ENCODE data around the gene SCYGR8. TPM values are rescaled to one million over a fixed set of nuclear protein-coding genes. Genes with fewer than 3 reads are reported as not detected.

The SCYGR8 gene
- polyA plus RNA-seq, 1 donor from 2014 or later, result not detected

DNA sequence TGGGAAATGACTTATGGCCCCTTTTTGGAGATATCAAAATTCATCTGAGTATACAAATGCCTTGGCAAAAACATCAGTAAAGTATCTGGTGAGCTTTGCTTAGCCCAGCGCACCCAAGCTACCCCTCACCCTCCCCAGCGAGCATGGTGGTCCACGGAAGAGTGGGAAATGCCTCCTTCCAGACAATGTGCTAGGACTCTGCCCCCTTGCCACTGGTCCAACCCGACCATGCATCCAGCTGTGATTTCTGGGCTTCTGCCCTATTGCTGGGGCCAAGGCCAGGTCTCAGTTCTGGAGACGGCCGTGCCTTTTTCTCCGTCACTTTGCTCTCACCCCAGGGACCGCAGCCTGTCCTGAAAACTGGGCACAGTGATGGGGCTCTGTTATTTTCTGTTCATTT is 36.1 kb downstream of the SCYGR8 start:
- no peaks in the 10 kb centered on the region for H3K27me3 ChIP-seq (ENCODE audit: insufficient read depth, low read depth, low read length)
- no peak overlapping the region for H3K27ac ChIP-seq (ENCODE audit: low read length)
- no peaks in the 10 kb centered on the region for H3K9me3 ChIP-seq (ENCODE audit: low read length)
- no peaks in the 10 kb centered on the region for H4K20me1 ChIP-seq (ENCODE audit: insufficient read depth)
- H3K9me2 ChIP-seq (ENCODE audit: insufficient read depth, low read length), result no peaks in the 10 kb centered on the region
- H3K9ac ChIP-seq (ENCODE audit: low read length), result no peak overlapping the region
- H3K4me2 ChIP-seq (ENCODE audit: low read length), result no peak overlapping the region
- no peak overlapping the region for H2AFZ ChIP-seq (ENCODE audit: low read depth, low read length)
- TF ChIP-seq TAF1 (IDR thresholded peaks at IDR 0.05; ENCODE audit: low read depth) (no peak), SMC3 (conservative IDR thresholded peaks at IDR 0.05; ENCODE audit: poor library complexity) (no peak), EZH2 (IDR thresholded peaks at IDR 0.05; ENCODE audit: borderline replicate concordance, insufficient read depth, low read length, poor library complexity, severe bottlenecking) (no peak), RAD21 (conservative IDR thresholded peaks at IDR 0.05) (no peak), MXI1 (conservative IDR thresholded peaks at IDR 0.05; ENCODE audit: poor library complexity, severe bottlenecking) (no peak)
- TF ChIP-seq, protein P1, sequence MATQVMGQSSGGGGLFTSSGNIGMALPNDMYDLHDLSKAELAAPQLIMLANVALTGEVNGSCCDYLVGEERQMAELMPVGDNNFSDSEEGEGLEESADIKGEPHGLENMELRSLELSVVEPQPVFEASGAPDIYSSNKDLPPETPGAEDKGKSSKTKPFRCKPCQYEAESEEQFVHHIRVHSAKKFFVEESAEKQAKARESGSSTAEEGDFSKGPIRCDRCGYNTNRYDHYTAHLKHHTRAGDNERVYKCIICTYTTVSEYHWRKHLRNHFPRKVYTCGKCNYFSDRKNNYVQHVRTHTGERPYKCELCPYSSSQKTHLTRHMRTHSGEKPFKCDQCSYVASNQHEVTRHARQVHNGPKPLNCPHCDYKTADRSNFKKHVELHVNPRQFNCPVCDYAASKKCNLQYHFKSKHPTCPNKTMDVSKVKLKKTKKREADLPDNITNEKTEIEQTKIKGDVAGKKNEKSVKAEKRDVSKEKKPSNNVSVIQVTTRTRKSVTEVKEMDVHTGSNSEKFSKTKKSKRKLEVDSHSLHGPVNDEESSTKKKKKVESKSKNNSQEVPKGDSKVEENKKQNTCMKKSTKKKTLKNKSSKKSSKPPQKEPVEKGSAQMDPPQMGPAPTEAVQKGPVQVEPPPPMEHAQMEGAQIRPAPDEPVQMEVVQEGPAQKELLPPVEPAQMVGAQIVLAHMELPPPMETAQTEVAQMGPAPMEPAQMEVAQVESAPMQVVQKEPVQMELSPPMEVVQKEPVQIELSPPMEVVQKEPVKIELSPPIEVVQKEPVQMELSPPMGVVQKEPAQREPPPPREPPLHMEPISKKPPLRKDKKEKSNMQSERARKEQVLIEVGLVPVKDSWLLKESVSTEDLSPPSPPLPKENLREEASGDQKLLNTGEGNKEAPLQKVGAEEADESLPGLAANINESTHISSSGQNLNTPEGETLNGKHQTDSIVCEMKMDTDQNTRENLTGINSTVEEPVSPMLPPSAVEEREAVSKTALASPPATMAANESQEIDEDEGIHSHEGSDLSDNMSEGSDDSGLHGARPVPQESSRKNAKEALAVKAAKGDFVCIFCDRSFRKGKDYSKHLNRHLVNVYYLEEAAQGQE (IDR thresholded peaks at IDR 0.05; ENCODE audit: borderline replicate concordance), result no peak
- TF ChIP-seq, protein P2, sequence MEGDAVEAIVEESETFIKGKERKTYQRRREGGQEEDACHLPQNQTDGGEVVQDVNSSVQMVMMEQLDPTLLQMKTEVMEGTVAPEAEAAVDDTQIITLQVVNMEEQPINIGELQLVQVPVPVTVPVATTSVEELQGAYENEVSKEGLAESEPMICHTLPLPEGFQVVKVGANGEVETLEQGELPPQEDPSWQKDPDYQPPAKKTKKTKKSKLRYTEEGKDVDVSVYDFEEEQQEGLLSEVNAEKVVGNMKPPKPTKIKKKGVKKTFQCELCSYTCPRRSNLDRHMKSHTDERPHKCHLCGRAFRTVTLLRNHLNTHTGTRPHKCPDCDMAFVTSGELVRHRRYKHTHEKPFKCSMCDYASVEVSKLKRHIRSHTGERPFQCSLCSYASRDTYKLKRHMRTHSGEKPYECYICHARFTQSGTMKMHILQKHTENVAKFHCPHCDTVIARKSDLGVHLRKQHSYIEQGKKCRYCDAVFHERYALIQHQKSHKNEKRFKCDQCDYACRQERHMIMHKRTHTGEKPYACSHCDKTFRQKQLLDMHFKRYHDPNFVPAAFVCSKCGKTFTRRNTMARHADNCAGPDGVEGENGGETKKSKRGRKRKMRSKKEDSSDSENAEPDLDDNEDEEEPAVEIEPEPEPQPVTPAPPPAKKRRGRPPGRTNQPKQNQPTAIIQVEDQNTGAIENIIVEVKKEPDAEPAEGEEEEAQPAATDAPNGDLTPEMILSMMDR (IDR thresholded peaks at IDR 0.05; ENCODE audit: poor library complexity, severe bottlenecking), result no peak
- no peaks in the 10 kb centered on the region for H3F3A ChIP-seq (ENCODE audit: insufficient read depth, low read length, poor library complexity, severe bottlenecking)
- H3K36me3 ChIP-seq (ENCODE audit: insufficient read depth, low read length), result no peaks in the 10 kb centered on the region
- H3K4me3 ChIP-seq (ENCODE audit: low read length), result no peak overlapping the region
- H3K79me2 ChIP-seq (replicated peaks; ENCODE audit: insufficient read depth, low read length), result no peaks in the 10 kb centered on the region

DNA sequence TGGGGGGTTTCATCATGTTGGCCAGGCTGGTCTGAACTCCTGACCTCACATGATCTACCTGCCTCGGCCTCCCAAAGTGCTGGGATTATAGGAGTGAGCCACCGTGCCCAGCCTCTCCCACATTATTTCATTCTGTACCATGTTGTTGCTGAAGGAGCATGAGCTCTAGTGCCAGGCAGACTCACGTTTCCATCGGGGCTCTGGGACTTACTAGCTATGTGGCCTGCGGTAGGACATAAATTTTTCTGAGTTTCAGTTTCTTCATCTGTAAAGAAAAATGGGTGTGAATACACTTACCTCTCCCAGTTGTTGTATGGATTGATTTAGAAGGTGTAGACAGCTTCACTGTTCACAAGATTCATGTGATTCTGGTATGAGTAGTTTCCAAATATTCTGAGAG is 37.1 kb downstream of the SCYGR8 start:
- Histone ChIP-seq H3K9me2 (ENCODE audit: insufficient read depth, low read length) (no peaks in the 10 kb centered on the region), H4K20me1 (ENCODE audit: insufficient read depth) (no peaks in the 10 kb centered on the region), H3K79me2 (replicated peaks; ENCODE audit: insufficient read depth, low read length) (no peaks in the 10 kb centered on the region), H3F3A (ENCODE audit: insufficient read depth, low read length, poor library complexity, severe bottlenecking) (no peaks in the 10 kb centered on the region), H3K27me3 (ENCODE audit: insufficient read depth, low read depth, low read length) (no peaks in the 10 kb centered on the region), H3K9me3 (ENCODE audit: low read length) (no peaks in the 10 kb centered on the region), H3K36me3 (ENCODE audit: insufficient read depth, low read length) (no peaks in the 10 kb centered on the region), H3K27ac (ENCODE audit: low read length) (no peak overlapping the region), H2AFZ (ENCODE audit: low read depth, low read length) (no peak overlapping the region), H3K9ac (ENCODE audit: low read length) (no peak overlapping the region), H3K4me3 (ENCODE audit: low read length) (no peak overlapping the region), H3K4me2 (ENCODE audit: low read length) (no peak overlapping the region)
- no peak for TF ChIP-seq POLR2AphosphoS5 (IDR thresholded peaks at IDR 0.05)
- TF ChIP-seq TAF1 (IDR thresholded peaks at IDR 0.05; ENCODE audit: low read depth), result no peak
- TF ChIP-seq, protein P1 (IDR thresholded peaks at IDR 0.05; ENCODE audit: borderline replicate concordance), result no peak
- no peak for TF ChIP-seq MXI1 (conservative IDR thresholded peaks at IDR 0.05; ENCODE audit: poor library complexity, severe bottlenecking)
- no peak for TF ChIP-seq EZH2 (IDR thresholded peaks at IDR 0.05; ENCODE audit: borderline replicate concordance, insufficient read depth, low read length, poor library complexity, severe bottlenecking)
- TF ChIP-seq, protein P2 (IDR thresholded peaks at IDR 0.05; ENCODE audit: poor library complexity, severe bottlenecking), result no peak
- TF ChIP-seq EP300 (conservative IDR thresholded peaks at IDR 0.05; ENCODE audit: poor library complexity, severe bottlenecking), result no peak
- TF ChIP-seq RAD21 (conservative IDR thresholded peaks at IDR 0.05), result no peak
- TF ChIP-seq SMC3 (conservative IDR thresholded peaks at IDR 0.05; ENCODE audit: poor library complexity), result no peak

Measured in neural cell (in vitro differentiated cells).